SK-N-SH treated with all-trans-retinoic acid at 6 μM for 48 hours (cell line): ENCODE results near the gene COL4A1.

Experiments
- ATAC-seq: fragments of 200-7000 bp; cut with Tn5 transposase; 3 replicates; pipeline ENCODE4 v1.9.1; 2020; ENCODE audit warnings: mild to moderate bottlenecking, moderate library complexity
- ARNTL ChIP-seq: fragments of 450-650 bp; formaldehyde crosslinking; IDR thresholded peaks from 2 replicates; pipeline ENCODE4 v1.5.0; 2020; ENCODE audit warnings: low read depth, mild to moderate bottlenecking, moderate library complexity, borderline replicate concordance
- CSDC2 ChIP-seq: fragments of 250-450 bp; sonication (Bioruptor Pico); IDR thresholded peaks from 2 replicates; pipeline ENCODE4 v1.5.0; 2020; ENCODE audit warnings: mild to moderate bottlenecking, moderate library complexity
- CSRNP3 ChIP-seq: fragments of 250-450 bp; sonication (Bioruptor Pico); IDR thresholded peaks from 2 replicates; pipeline ENCODE4 v1.5.1; 2021; ENCODE audit warnings: mild to moderate bottlenecking, moderate library complexity
- ESRRG ChIP-seq: fragments of 250-450 bp; sonication (Bioruptor Pico); IDR thresholded peaks from 2 replicates; pipeline ENCODE4 v1.6.1; 2021; ENCODE audit warnings: mild to moderate bottlenecking
- GLIS3 ChIP-seq: fragments of 250-450 bp; sonication (Bioruptor Pico); IDR thresholded peaks from 2 replicates; pipeline ENCODE4 v1.5.0; 2020; ENCODE audit warnings: mild to moderate bottlenecking, moderate library complexity
- ISL1 ChIP-seq: fragments of 250-450 bp; sonication (Bioruptor Pico); IDR thresholded peaks from 2 replicates; pipeline ENCODE4 v2.1.2; 2022; ENCODE audit warnings: mild to moderate bottlenecking, moderate library complexity
- OSR1 ChIP-seq: fragments of 250-450 bp; sonication (Bioruptor Pico); IDR thresholded peaks from 2 replicates; pipeline ENCODE4 v1.8.0; 2022; ENCODE audit warnings: moderate library complexity, mild to moderate bottlenecking, inconsistent platforms
- POU6F1 ChIP-seq: fragments of 250-450 bp; sonication (Bioruptor Pico); IDR thresholded peaks from 2 replicates; pipeline ENCODE4 v1.8.0; 2021; ENCODE audit warnings: low read depth, mild to moderate bottlenecking, moderate library complexity, borderline replicate concordance
- PPARA ChIP-seq: fragments of 250-450 bp; sonication (Bioruptor Pico); IDR thresholded peaks from 2 replicates; pipeline ENCODE4 v1.5.0; 2020; ENCODE audit warnings: mild to moderate bottlenecking, borderline replicate concordance
- RARB ChIP-seq: fragments of 250-450 bp; sonication (Bioruptor Pico); IDR thresholded peaks from 2 replicates; pipeline ENCODE4 v1.8.0; 2021; ENCODE audit warnings: mild to moderate bottlenecking, moderate library complexity
- SNAI2 ChIP-seq: fragments of 250-450 bp; sonication (Bioruptor Pico); IDR thresholded peaks from 2 replicates; pipeline ENCODE4 v1.5.0; 2020; ENCODE audit warnings: mild to moderate bottlenecking, moderate library complexity
- TCF4 ChIP-seq: fragments of 250-450 bp; sonication (Bioruptor Pico); IDR thresholded peaks from 2 replicates; pipeline ENCODE4 v1.8.0; 2021; ENCODE audit warnings: mild to moderate bottlenecking, moderate library complexity, borderline replicate concordance
- TOX ChIP-seq: fragments of 250-450 bp; sonication (Bioruptor Pico); IDR thresholded peaks from 2 replicates; pipeline ENCODE4 v1.8.0; 2021; ENCODE audit warnings: mild to moderate bottlenecking, moderate library complexity, borderline replicate concordance
- TSHZ2 ChIP-seq: fragments of 250-450 bp; sonication (Bioruptor Pico); IDR thresholded peaks from 2 replicates; pipeline ENCODE4 v1.5.0; 2020; ENCODE audit warnings: mild to moderate bottlenecking, moderate library complexity
- ZC3H10 ChIP-seq: fragments of 250-450 bp; sonication (Bioruptor Pico); IDR thresholded peaks from 2 replicates; pipeline ENCODE4 v1.5.1; 2021; ENCODE audit warnings: mild to moderate bottlenecking, moderate library complexity
- ZFP3 ChIP-seq: fragments of 250-450 bp; sonication (Bioruptor Pico); IDR thresholded peaks from 2 replicates; pipeline ENCODE4 v1.5.0; 2020; ENCODE audit warnings: mild to moderate bottlenecking, moderate library complexity
- ZFP30 ChIP-seq: fragments of 450-650 bp; formaldehyde crosslinking; IDR thresholded peaks from 2 replicates; pipeline ENCODE4 v1.5.0; 2022; ENCODE audit warnings: mild to moderate bottlenecking, moderate library complexity
- ZNF8 ChIP-seq: fragments of 450-650 bp; formaldehyde crosslinking; IDR thresholded peaks from 2 replicates; pipeline ENCODE4 v1.5.0; 2020; ENCODE audit warnings: mild to moderate bottlenecking, moderate library complexity
- TF ChIP-seq, protein P1 (sequence below): fragments of 250-450 bp; sonication (Bioruptor Pico); IDR thresholded peaks from 2 replicates; pipeline ENCODE4 v1.8.0; 2020; ENCODE audit warnings: mild to moderate bottlenecking, moderate library complexity, borderline replicate concordance
- TF ChIP-seq, protein P2 (sequence below): fragments of 250-450 bp; sonication (Bioruptor Pico); IDR thresholded peaks from 2 replicates; pipeline ENCODE4 v1.5.1; 2020; ENCODE audit warnings: low read depth, mild to moderate bottlenecking, moderate library complexity

Gene COL4A1

DNA sequence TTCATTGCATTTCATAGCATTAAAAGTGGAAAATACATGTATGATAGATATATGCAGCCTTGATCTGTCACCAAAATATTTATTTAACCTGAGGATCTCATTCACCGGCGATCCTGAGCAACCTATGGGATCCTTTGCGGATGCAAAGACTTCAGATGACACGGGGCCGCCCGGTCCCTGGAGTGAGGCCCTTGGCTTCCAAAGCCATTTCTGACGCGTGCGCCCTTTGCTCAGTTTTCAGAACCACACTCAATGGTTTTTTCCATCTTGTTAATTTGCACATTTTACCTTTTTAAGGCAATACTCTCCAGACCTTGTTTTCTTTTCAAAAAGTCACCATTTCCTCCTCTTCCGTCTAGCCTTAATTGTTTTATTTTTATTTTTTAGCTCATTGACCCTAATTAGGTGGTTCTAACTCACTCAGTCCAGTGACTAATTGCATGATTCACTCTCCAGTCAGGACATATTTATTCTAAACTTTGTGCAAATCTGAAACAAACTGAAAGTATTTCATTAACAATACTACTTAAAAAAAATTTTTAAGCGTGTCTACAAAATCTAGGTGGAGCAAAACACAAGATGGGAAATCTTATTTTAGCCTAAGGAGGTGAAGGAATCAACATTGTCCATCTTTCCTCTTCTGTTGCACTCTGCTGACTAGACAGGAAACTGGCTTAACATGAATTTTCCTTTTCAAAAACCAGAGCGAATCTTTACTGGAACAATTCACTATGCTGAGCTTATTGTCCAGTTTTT, 47.9 kb downstream of the COL4A1 start:
- 0 out of 3 replicates have a peak, but pooled peaks have one; percentile 36 for ATAC-seq
- TF ChIP-seq, protein P1, sequence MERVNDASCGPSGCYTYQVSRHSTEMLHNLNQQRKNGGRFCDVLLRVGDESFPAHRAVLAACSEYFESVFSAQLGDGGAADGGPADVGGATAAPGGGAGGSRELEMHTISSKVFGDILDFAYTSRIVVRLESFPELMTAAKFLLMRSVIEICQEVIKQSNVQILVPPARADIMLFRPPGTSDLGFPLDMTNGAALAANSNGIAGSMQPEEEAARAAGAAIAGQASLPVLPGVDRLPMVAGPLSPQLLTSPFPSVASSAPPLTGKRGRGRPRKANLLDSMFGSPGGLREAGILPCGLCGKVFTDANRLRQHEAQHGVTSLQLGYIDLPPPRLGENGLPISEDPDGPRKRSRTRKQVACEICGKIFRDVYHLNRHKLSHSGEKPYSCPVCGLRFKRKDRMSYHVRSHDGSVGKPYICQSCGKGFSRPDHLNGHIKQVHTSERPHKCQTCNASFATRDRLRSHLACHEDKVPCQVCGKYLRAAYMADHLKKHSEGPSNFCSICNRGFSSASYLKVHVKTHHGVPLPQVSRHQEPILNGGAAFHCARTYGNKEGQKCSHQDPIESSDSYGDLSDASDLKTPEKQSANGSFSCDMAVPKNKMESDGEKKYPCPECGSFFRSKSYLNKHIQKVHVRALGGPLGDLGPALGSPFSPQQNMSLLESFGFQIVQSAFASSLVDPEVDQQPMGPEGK: no peak
- TF ChIP-seq OSR1 (CRISPR knock-in tag): no peak
- no peak for TF ChIP-seq ZFP3
- no peak for TF ChIP-seq TOX (CRISPR knock-in tag)
- no peak for TF ChIP-seq CSRNP3 (CRISPR knock-in tag)
- TF ChIP-seq RARB: no peak
- TF ChIP-seq SNAI2 (CRISPR knock-in tag): no peak
- no peak for TF ChIP-seq CSDC2 (CRISPR knock-in tag)
- TF ChIP-seq TSHZ2 (CRISPR knock-in tag): no peak
- TF ChIP-seq PPARA (CRISPR knock-in tag): no peak
- no peak for TF ChIP-seq ZNF8
- no peak for TF ChIP-seq TCF4 (CRISPR knock-in tag)
- no peak for TF ChIP-seq ZC3H10 (CRISPR knock-in tag)
- TF ChIP-seq ARNTL: no peak
- no peak for TF ChIP-seq ISL1 (CRISPR knock-in tag)
- TF ChIP-seq POU6F1 (CRISPR knock-in tag): no peak
- TF ChIP-seq ZFP30 (CRISPR knock-in tag): no peak

DNA sequence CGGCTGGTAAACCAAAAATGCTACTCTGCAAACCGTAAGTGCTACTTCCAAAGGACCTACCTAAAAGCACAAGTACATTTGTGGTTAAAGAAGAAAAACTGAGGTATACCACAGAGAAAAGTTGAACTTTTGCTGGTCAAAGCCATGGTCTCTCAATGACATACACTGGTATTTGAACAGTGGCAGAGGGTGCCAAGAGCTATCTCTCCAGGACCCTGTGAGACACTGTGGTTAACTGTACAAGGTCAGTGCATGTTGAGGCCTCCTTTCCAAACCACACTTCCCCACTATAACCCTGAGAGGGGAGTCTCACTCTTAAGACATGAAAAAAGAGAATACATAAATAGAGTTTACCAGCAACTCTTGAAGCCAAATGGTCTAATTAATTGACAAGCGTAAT, 49.5 kb downstream of the COL4A1 start:
- TF ChIP-seq CSRNP3 (CRISPR knock-in tag) (no peak), PPARA (CRISPR knock-in tag) (no peak), ARNTL (no peak), GLIS3 (CRISPR knock-in tag) (no peak), ZFP3 (no peak), CSDC2 (CRISPR knock-in tag) (no peak), SNAI2 (CRISPR knock-in tag) (no peak), RARB (no peak), TOX (CRISPR knock-in tag) (no peak), OSR1 (CRISPR knock-in tag) (no peak), ESRRG (no peak), ZNF8 (no peak), TCF4 (CRISPR knock-in tag) (no peak)
- TF ChIP-seq, protein P2, sequence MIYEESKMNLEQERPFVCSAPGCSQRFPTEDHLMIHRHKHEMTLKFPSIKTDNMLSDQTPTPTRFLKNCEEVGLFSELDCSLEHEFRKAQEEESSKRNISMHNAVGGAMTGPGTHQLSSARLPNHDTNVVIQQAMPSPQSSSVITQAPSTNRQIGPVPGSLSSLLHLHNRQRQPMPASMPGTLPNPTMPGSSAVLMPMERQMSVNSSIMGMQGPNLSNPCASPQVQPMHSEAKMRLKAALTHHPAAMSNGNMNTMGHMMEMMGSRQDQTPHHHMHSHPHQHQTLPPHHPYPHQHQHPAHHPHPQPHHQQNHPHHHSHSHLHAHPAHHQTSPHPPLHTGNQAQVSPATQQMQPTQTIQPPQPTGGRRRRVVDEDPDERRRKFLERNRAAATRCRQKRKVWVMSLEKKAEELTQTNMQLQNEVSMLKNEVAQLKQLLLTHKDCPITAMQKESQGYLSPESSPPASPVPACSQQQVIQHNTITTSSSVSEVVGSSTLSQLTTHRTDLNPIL: no peak
- ATAC-seq: no peak
